GM19324 (cell line): Measurements from ENCODE around the gene FZR1.
A peak's percentile ranks its signal among the peaks of the same experiment; 100 is the strongest.
"Not testable (repeated sequence)": the region's sequence is repeated elsewhere in the genome, so short reads cannot be mapped to it uniquely, and the experiment has no call there.

Source experiments
- ATAC-seq: cut with Tn5 transposase; IDR thresholded peaks from one replicate; pipeline ENCODE4 v1.9.1; 2021; ENCODE audit warnings: mild to moderate bottlenecking, moderate library complexity; ENCODE audit not compliant: unreplicated experiment, low FRiP score

The FZR1 gene

DNA sequence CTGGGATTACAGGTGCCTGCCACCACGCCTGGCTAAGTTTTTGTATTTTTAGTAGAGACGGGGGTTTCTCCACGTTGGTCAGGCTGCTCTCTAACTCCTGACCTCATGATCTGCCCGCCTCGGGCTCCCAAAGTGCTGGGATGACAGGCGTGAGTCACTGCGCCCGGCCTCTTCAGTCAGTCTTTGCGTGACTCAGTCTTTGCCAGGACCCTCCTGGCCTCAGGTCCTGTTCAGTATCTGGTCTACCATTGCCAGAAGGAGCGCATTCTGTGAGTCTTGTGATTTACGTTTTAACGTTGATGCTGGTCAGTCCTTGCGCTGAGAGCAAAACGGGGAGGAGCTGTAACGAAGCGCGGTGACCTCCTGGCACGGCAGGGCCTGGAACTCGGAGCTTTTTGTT is 59.0 kb downstream of the FZR1 start:
- ATAC-seq = no peak

GRCh38 chr19:3570042-3570441 is 63.9 kb downstream of the FZR1 start:
- not testable (repeated sequence) for ATAC-seq

DNA sequence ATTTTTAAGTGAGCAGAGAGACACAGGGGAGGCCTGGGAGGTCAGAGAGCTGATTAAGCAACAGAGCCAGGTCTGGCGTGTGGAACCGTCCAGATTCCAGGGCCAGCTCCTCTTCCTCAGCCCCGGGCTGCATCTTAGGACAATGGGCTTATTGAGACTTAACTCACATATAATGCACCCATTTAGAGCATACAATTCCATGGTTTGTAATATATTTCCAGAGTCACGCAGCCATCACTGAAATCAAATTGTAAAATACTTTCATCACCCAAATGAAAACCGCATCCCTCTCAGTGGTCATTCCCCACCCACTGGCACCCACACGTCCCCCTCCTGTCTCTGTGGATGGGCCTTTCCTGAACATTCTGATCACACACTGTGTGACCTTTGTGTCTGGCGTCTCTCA is 64.5 kb downstream of the FZR1 start:
- no peak for ATAC-seq

DNA sequence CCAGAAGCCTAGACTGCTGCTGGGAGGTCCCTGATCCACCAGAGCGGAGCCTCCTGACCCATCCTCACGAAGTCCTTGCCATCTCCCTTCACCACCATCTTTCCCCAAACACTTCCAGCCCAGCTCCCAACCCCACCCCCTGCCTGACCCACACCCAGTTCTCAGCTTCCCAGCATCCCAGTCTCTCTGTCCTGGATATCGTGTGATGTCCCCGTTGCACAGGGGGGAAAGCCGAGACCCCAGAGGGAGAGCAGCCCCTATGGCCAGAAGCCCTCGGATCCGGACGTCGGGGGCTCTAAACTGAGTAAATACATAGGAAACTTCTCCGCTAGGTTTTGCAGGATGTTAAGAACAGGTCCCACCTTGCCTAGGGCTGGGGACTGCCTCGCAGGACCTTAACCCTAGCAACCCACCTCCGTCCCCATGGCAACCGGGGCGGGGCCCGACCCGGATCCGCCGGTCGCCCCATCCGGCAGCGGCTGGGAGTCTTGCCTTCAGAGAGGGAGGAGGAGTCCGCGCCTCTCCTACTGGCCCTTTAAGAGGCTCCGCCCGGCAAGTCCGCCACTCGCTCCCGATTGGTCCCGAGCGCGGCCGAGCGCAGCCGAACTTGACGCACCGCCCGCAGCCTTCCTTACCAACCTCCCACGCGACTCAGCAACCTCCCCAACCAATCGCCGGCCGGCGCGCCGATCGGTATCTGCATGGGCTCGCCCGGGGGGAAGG is 66.2 kb downstream of the FZR1 start:
- peak; percentile 96 for ATAC-seq

- ATAC-seq = no peak
Observed at GRCh38 chr19:3572855-3573161, 66.7 kb downstream of the FZR1 start, which contains the start of gene HMG20B. HMG20B (plus strand) TSS chr19:3572944; CDS start chr19:3573310, 366 bp downstream.

DNA sequence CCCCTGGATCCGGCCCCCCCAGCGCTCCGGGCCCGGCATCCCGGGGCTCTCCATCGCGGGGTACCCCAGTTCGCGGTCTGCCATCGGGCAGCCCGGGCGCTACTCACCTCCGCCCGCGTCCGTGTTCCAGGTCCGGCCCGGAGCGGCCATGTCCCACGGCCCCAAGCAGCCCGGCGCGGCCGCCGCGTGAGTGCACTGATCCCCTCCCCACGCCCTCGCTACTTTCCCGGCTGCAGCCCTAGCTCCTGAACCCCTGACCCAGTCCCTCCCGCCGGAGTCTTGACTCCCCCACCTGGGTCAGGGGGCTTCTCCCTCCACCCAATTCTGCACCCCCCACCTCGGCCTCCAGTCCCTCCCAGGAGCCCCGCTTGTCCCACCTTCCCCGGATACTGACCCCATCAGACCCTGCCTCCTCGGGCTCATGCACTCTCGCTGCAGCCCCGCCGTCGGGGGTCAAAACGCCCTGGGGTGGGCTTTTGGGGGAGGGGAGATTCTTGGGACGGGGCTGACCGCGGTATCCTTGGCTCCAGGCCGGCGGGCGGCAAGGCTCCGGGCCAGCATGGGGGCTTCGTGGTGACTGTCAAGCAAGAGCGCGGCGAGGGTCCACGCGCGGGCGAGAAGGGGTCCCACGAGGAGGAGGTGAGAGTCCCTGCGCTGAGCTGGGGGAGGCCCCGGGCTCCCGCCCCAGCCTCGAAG is 67.2 kb downstream of the FZR1 start:
- peak; percentile 25 for ATAC-seq

DNA sequence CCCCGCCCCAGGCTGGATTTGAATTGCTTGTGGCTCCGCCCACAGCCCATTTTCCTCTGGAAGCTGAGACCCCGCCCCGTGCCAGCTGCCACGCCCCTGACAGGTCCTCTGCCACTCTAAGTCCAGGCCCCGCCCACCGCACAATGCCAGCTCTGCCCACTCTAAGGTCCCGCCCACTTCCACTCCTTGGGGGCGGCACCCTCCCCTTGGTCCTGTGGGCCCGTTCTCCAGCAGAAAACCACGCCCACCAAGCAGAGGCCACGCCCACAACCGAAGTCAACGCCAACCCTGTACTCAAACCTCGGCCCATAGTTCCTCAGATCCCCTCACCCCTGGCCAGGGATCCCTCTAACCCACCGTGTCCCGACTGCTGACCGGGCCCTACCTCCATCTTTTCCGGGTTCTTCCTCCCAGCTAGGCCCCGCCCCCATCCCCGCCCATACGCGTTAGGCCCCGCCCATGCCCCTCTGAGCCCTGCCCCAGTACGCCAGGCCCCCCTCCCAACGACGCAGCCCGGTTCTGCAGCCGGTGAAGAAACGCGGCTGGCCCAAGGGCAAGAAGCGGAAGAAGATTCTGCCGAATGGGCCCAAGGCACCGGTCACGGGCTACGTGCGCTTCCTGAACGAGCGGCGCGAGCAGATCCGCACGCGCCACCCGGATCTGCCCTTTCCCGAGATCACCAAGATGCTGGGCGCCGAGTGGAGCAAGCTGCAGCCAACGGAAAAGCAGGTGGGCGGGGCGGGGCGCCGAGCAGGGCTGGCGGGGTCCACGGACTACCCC is 67.9 kb downstream of the FZR1 start:
- no peak for ATAC-seq

- no peak for ATAC-seq
Observed at GRCh38 chr19:3575260-3575741, 69.2 kb downstream of the FZR1 start.

DNA sequence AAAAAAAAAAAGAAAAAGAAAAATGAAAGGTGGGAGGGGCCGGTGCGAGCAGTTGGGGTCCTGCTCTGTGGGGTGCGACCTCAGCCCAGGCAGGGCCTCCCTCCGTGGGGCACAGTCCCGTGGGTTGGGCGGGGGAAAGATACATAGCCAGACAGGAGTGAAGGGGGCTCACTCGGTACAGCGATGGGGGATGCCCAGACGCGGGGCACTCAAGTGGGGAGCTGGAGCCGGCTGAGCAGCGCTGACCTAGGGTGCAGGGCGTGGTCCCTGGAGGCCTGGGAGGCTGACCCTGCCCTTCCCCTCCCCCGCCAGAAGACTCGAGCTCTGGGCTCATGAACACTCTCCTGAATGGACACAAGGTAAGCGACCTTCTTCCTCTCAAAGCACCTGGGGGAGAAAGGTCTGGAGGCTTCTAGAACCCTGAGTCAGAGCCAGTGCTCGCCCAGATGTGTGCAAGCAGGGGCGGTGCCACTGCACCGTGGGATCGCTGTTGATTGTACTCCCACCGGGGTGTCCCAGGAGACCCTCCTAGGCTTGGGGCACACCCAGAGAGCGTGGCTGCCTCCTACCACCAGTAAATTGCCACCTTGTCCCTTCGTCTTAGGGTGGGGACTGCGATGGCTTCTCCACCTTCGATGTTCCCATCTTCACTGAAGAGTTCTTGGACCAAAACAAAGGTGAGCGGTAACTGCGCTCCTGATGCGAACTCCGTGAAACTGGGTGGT is 70.0 kb downstream of the FZR1 start:
- no peak for ATAC-seq

GRCh38 chr19:3576696-3577443 is 70.8 kb downstream of the FZR1 start:
- no peak for ATAC-seq

DNA sequence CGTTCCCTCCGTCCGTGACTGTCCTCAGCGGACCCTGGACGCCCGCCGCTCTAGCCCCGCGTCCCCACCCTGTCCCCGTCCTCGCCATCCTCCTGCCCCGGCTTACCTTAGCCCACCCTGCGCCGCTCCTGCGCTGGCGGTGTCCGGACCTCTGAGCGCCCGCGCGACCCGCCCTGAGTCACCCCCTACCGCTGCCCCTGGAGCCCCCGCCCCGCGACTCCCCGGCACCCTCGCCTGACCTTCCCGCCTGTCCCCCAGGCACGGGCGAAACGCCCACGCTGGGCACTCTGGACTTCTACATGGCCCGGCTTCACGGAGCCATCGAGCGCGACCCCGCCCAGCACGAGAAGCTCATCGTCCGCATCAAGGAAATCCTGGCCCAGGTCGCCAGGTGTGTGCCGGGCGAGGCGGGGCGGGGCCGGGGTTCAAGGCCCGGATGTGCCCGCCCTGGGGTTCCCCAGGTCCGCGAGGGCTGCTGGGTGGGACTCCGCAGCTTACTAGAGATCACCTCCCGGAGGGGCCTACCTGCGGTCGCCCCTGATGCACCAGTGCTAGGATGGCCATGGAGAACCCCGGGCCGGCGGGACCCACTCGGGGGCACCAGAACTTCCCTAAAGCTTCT is 71.7 kb downstream of the FZR1 start:
- no peak for ATAC-seq

DNA sequence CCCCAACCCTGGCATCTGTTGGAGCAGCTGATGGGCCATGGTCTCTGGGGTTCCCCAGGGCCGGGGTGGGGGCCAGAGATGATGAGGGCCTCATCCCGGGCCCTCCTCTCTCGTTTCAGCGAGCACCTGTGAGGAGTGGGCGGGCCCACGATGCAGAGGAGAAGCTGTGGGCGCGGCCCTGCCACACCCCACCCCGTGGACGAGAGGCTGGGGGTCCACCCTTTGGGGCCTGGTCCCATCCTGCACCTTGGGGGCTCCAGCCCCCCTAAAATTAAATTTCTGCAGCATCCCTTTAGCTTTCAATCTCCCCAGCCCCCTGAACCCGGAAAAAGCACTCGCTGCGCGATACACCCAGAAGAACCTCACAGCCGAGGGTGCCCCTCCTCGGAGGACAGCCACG is 72.3 kb downstream of the FZR1 start:
- no peak for ATAC-seq

DNA sequence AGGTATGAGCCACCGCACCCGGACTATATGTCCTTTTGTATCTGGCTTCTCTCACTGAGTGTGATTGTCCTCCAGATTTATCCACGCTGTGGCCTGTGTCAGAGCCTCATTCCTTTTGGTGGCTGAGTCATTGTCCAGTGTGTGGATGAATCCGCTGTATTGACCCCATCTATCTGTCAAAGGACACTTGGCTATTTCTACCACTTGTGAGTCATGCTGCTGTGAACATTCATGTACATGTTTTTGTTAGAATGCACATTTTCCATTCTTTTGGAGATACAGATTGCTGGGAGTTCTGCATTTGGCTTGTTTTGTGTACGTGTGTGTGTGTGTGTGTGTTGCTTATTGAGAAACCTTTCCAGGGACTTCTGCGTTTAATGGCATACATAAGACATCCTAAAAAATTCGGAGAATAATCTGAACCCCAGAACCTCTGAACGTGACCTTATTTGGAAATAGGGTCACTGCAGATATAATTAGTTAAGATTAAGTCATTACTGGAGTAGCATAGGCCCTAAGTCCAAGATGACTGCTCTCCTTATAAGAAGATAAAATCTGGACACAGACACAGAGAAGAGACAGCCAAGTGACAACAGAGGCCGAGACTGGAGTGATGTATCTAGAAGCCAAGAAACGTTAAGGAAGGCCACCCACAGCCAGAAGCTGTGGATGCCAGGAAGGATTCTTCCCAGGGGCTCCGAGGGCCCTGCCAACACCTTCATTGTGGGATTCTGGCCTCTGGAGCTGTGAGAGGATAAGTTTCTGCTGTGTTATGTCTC is 74.2 kb downstream of the FZR1 start:
- no peak for ATAC-seq

- not testable (repeated sequence) for ATAC-seq
Observed at GRCh38 chr19:3581792-3582191, 75.7 kb downstream of the FZR1 start.

DNA sequence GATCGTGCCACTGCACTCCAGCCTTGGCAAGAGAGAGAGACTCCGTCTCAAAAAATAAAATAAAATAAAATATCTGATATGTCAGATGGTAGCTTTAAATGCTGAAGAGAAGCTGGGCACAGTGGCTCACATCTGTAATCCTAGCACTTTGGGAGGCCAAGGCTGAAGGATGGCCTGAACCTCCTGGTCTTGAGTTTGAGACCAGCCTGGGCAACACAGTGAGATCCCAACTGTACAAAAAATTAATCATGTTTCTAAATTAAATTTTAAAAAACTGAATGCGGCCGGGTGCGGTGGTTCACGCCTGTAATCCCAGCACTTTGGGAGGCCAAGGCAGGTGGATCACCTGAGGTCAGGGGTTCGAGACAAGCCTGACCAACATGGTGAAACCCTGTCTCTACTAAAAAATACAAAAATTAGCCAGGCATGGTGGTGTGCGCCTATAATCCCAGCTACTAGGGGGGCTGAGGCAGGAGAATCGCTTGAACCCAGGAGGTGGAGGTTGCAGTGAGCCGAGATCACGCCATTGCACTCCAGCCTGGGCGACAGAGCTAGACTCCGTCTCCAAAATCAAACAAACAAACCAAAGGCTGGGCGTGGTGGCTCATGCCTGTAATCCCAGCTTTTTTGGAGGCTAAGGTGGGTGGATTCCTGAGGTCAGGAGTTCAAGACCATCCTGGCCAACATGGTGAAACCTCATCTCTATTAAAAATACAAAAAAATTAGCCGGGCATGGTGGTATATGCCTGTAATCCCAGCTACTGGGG is 78.1 kb downstream of the FZR1 start:
- not testable (repeated sequence) for ATAC-seq

DNA sequence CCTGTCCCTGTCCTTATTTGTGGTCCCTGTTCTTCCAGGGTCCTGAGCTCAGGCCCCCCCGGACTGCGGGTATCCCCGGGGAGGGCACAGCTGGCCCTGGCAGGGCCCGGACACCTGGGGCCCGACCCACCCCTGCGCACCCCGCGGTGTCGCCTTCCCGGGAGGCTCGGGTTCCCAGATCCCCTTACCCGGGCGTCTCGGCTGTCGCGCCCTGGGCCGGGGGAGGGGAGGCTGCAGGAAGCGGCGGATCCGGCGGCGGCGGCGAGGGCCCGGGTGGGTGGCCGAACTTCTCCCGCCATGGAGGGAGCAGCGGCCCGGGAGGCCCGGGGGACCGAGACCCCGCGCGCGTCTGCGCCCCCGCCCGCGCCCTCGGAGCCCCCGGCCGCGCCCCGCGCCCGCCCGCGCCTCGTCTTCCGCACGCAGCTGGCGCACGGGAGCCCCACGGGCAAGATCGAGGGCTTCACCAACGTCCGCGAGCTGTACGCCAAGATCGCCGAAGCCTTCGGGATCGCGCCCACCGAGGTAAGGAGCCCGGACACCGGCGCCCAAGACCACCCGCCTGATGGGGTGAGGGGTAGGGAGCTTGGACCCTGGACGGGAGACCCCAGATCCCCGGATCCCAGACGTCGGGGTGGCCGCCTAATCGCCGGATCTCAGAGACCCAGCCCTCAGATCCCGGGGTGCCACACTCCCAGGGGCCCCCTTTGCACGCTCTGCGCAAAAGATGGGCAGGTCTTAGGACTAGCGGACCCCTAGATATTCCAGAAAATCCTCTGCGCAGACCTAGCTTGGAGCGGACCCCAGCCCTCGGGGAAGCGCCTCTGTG is 79.4 kb downstream of the FZR1 start, which contains the start of gene GIPC3:
GIPC3 (plus strand) TSS at position 178 of the 826 bp plus-strand sequence; CDS start at position 298, 120 bp downstream.
- ATAC-seq = no peak

- ATAC-seq = no peak
Observed at GRCh38 chr19:3586127-3586626, 80.1 kb downstream of the FZR1 start.
